ENCODE results near the gene DENND1C. TPM values are rescaled to one million over a fixed set of nuclear protein-coding genes. Genes with fewer than 3 reads are reported as not detected.
"Not testable (repeated sequence)": the region's sequence is repeated elsewhere in the genome, so short reads cannot be mapped to it uniquely, and the experiment has no call there.

The DENND1C gene
- total RNA-seq, 8 experiments from 2014 or later = 0.07 to 2.7 (median 0.98) TPM

DNA sequence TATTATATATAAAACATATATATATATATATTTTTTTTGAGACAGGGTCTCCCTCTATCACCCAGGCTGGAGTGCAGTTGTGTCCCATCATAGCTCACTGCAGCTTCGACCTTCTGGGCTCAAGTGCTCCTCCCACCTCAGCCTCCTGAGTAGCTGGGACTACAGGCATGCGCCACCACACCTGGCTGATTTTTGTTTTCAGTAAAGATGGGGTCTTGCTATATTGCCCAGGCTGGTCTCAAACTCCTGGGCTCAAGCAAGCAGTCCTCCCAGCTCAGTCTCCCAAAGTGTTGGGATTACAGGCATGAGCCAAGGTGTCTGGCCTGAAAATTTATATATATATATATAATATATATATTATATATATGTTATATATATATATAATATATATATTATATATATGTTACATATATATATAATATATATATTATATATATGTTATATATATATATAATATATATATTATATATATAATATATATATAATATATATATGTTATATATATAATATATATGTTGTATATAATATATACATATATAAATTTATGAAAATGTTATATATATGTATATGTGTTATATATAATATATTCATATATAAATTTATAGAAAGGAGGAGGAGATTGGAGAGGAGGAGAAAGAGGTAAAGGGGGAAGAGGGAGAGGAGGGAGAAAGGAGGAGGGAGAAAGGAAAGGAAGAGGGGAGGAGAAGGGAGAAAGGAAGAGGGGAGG lies 52.7 kb downstream of the DENND1C start:
- ATAC-seq (replicated peaks in 6 of 8); in situ Hi-C loops (cut with MboI; ENCODE audit: low pct_unique_long_range_greater_than_20kb in 2 of 9, low sequenced_read_pairs in 9 of 9, unreplicated experiment in 9 of 9); H3K4me3 ChIP-seq; H3K27ac ChIP-seq; H3K4me1 ChIP-seq (replicated peaks in 1 of 2): not testable (repeated sequence)
- WGBS, 10 experiments = 0 to 100% methylated on average over 1 of the region's 2 CpGs; no CpG with 5 or more reads in 8 of the 10 experiments

GRCh38 chr19:6427131-6427530 lies 54.5 kb downstream of the DENND1C start:
- Histone ChIP-seq H3K4me3 (no peak overlapping the region), H3K27ac (no peak overlapping the region), H3K4me1 (replicated peaks in 1 of 2) (peaks cover 11 to 16% of the 10 kb centered on the region in 2 donors)
- ATAC-seq (replicated peaks in 6 of 8) = no peak
- in situ Hi-C loops (cut with MboI; ENCODE audit: low pct_unique_long_range_greater_than_20kb in 2 of 9, low sequenced_read_pairs in 9 of 9, unreplicated experiment in 9 of 9) = no loop called here
- whole genome bisulfite sequencing, 10 experiments = 100% methylated on average over 1 to 5 of the region's 18 CpGs; no CpG with 5 or more reads in 7 of the 10 experiments

DNA sequence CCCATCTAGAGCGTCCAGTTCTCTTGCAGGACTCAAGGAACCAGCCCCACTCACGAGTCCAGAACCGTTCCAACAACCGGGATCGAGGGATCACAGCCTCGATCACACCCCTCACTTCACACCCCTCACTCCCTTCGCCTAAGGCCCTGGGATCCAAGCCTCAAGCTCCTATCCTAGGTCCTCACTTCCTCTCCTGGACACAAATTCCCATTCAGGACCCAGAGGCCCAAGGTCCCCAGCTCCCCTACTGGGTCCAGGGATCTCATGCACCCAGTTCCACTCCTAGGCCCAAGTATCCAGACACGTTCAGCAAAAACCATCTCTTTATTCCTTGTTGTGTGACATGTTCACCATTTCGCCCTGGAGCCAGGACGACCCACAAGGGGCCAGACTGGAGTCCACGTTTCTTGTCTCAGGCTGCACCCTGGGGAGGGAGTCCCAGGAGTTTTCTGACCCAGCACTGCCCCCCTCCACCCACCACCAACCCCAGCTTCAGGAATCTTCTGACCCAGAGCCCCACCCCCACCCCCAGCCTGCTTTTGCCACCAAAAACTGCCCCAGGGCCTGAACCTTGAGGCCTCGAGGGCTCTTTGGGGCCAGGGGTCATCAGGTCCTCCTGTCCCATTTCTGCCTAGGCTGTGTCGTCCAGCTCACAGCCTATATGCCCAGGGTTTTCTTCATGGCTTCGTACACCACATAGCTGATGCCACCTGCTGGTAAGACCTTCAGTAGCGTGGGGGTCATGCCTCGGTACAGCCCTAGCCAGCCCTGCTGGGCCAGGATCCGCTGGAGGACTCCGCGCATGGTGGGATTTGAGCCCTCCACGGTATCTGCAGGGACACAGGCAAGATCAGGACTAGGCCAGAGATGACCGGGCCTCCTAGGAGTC lies 55.6 kb downstream of the DENND1C start:
- 80 to 100% (median 94%) methylated on average over 1 to 10 of the region's 21 CpGs; no CpG with 5 or more reads in 5 of the 10 experiments for WGBS, 10 experiments
- H3K27ac ChIP-seq = peak overlapping the region; percentile 85 to 91
- H3K4me3 ChIP-seq = peak overlapping the region in 4 of 5 donors; percentile 7 to 18 (median 14)
- peaks cover 11 to 16% of the 10 kb centered on the region in 2 donors for H3K4me1 ChIP-seq (replicated peaks in 1 of 2)
- in situ Hi-C loops (cut with MboI; ENCODE audit: low pct_unique_long_range_greater_than_20kb in 2 of 9, low sequenced_read_pairs in 9 of 9, unreplicated experiment in 9 of 9) = no loop called here
- no peak for ATAC-seq (replicated peaks in 6 of 8)

- ATAC-seq (replicated peaks in 6 of 8) = peak; percentile 83 to 90 (median 88)
- WGBS, 10 experiments = 0 to 23% (median 1%) methylated on average over 1 to 22 of the region's 43 CpGs
- peak overlapping the region; percentile 85 to 91 for H3K27ac ChIP-seq
- H3K4me3 ChIP-seq = peak overlapping the region in 4 of 5 donors; percentile 7 to 18 (median 14)
- H3K4me1 ChIP-seq (replicated peaks in 1 of 2) = peaks cover 11 to 16% of the 10 kb centered on the region in 2 donors
- in situ Hi-C loops (cut with MboI; ENCODE audit: low pct_unique_long_range_greater_than_20kb in 2 of 9, low sequenced_read_pairs in 9 of 9, unreplicated experiment in 9 of 9) = no loop called here
These were observed 56.5 kb downstream of the DENND1C start for GRCh38 chr19:6424939-6425731.

GRCh38 chr19:6424195-6424938 lies 57.2 kb downstream of the DENND1C start, which contains the start of gene KHSRP:
TSS of gene KHSRP (minus strand) at chr19:6424811. CDS start at chr19:6424701, 110 bp downstream.
- ATAC-seq (replicated peaks in 6 of 8) = no peak
- Histone ChIP-seq H3K4me3 (peak within 1 kb of the TSS; percentile 46 to 70 (median 53)), H3K27ac (peak within 1 kb of the TSS; percentile 91 to 98), H3K4me1 (replicated peaks in 1 of 2) (peaks cover 11 to 16% of the 10 kb centered on the region in 2 donors)
- in situ Hi-C loops (cut with MboI; ENCODE audit: low pct_unique_long_range_greater_than_20kb in 2 of 9, low sequenced_read_pairs in 9 of 9, unreplicated experiment in 9 of 9) = no loop called here
- 0 to 1% methylated on average over 2 to 11 of the region's 114 CpGs; no CpG with 5 or more reads in 8 of the 10 experiments for WGBS, 10 experiments

GRCh38 chr19:6423499-6424194 lies 57.9 kb downstream of the DENND1C start:
- peak in 3 of 8 experiments; percentile 1 to 7 (median 6) for ATAC-seq (replicated peaks in 6 of 8)
- H3K4me3 ChIP-seq = peak overlapping the region; percentile 46 to 70 (median 53)
- 0 to 1% (median 0%) methylated on average over 2 to 9 of the region's 20 CpGs; no CpG with 5 or more reads in 6 of the 10 experiments for WGBS, 10 experiments
- peaks cover 11 to 16% of the 10 kb centered on the region in 2 donors for H3K4me1 ChIP-seq (replicated peaks in 1 of 2)
- in situ Hi-C loops (cut with MboI; ENCODE audit: low pct_unique_long_range_greater_than_20kb in 2 of 9, low sequenced_read_pairs in 9 of 9, unreplicated experiment in 9 of 9) = no loop called here
- H3K27ac ChIP-seq = peak overlapping the region; percentile 91 to 98

DNA sequence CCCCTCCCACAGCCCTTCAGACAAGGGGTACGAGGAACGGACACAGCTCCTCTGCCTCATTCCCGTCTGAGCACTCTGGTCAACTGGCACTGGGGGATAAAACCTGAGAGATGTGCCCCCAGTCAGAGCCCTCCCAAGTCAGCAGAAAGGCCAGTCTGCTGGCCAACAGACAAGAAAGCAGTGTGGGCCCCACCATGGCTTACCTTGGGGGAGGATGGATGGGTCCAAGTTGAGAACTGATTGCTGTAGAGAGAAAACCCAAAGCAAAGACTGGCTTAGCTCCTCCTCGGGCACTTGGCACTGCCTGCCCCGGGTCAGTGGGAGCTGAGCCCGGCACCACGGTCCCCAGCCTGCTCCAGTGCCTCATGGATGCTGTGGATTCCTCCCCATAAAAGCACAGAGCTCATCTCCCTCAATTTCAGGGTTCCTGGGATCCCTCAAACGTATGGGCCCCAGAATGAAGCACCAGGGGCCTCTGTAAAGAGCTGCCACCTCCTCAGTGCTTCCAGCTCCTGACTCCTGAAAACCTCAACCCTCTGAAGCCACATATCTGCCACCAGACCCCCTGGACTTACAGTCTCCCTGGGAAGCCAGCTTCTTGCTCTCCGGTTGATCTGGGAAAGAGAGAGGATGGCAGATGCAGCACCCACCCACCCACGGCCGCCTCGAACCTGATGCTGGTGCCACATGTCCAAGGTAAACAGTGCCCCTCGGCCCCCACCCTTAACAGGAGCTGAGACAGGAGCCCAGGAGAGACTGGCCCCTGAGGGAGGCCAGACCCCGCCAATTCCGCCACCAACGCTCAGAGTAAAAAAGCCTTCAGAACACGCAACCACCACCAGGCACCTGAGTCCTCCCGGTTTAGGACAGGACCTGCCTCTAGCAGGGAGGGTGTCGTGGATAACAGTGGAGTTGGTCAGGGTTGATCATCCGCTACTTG lies 60.2 kb downstream of the DENND1C start:
- WGBS, 10 experiments = 40 to 100% (median 95%) methylated on average over 1 to 9 of the region's 20 CpGs; no CpG with 5 or more reads in 2 of the 10 experiments
- in situ Hi-C loops (cut with MboI; ENCODE audit: low pct_unique_long_range_greater_than_20kb in 2 of 9, low sequenced_read_pairs in 9 of 9, unreplicated experiment in 9 of 9) = no loop called here
- ATAC-seq (replicated peaks in 6 of 8) = no peak
- Histone ChIP-seq H3K27ac (no peak overlapping the region), H3K4me3 (no peak overlapping the region), H3K4me1 (replicated peaks in 1 of 2) (peaks cover 11 to 16% of the 10 kb centered on the region in 2 donors)

DNA sequence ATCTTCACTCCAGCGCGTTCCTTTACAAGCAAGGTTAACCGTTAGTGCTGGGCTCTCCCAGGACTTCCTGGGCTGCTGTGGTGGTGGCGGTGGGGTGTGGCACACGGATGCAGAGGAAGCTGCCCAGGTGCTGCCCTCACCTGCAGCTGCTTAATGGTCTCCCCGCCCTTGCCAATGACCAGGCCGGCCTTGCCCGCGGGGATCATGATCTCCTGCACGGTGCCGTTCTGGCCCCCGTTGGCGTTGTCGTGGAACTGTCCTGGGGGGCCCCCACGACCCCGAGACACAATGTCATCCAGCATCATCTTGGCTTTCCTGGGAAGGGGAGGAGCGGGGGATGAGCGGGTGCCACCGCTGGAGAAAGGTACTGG lies 63.0 kb downstream of the DENND1C start:
- ATAC-seq (replicated peaks in 6 of 8) = no peak
- in situ Hi-C loops (cut with MboI; ENCODE audit: low pct_unique_long_range_greater_than_20kb in 2 of 9, low sequenced_read_pairs in 9 of 9, unreplicated experiment in 9 of 9) = no loop called here
- H3K27ac ChIP-seq = no peak overlapping the region
- WGBS, 10 experiments = 78 to 100% (median 100%) methylated on average over 1 to 8 of the region's 19 CpGs; no CpG with 5 or more reads in 5 of the 10 experiments
- H3K4me3 ChIP-seq = no peak overlapping the region
- peaks cover 6 to 10% of the 10 kb centered on the region in 2 donors for H3K4me1 ChIP-seq (replicated peaks in 1 of 2)

DNA sequence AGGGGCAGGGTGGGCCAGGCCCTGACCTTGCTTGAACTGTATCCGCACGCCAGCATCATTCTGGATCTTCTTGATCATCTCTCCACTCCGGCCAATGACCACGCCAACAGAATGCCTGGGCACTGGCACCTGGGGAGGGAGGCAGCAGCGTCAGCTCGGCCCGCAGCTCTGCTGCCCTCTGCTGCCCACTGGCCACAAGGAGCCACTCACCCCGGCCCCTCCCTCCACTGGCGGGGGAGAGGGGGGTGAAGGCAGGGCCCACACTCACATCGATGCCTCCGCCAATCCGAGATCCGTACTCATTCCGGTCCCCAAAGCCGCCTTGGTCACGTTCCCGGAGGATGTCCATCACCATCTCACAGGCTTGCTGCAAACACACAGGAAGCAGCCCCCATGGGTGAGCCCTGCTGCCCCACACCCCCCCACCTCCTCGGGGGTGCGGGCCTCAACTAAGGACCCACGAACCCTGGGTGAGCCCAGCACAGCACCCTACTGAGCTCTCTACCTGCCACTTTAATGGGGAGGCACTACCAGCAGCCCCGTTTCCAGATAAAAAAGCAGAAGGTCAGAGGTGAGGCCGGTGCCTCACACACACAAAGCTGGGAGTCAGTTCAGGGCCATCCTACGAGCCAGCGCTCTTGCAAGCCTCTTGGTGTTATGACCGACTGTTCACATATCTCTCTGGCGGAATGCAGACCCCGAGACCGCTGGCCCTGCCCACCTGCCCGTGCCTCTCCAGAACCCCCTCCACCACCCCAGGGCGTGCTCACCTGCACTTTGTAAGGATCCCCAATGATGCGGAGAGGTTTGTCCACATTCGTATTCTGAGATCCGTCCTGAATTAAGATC lies 63.6 kb downstream of the DENND1C start:
- H3K4me3 ChIP-seq = no peak overlapping the region
- 40 to 95% (median 84%) methylated on average over 1 to 5 of the region's 33 CpGs; no CpG with 5 or more reads in 7 of the 10 experiments for WGBS, 10 experiments
- H3K4me1 ChIP-seq (replicated peaks in 1 of 2) = peaks cover 2 to 5% of the 10 kb centered on the region in 2 donors
- in situ Hi-C loops (cut with MboI; ENCODE audit: low pct_unique_long_range_greater_than_20kb in 2 of 9, low sequenced_read_pairs in 9 of 9, unreplicated experiment in 9 of 9) = no loop called here
- peak in 7 of 8 experiments; percentile 25 to 62 (median 39) for ATAC-seq (replicated peaks in 6 of 8)
- H3K27ac ChIP-seq = no peak overlapping the region
